GM12872 (cell line): ENCODE data around the gene NATD1.

Source experiments
- TF ChIP-seq, protein P1 (sequence below): IDR thresholded peaks from 3 replicates; pipeline ENCODE4 v1.5.1; 2011; ENCODE audit warnings: low read depth, mild to moderate bottlenecking, low read length, moderate library complexity; ENCODE audit not compliant: insufficient read depth

NATD1 gene

DNA sequence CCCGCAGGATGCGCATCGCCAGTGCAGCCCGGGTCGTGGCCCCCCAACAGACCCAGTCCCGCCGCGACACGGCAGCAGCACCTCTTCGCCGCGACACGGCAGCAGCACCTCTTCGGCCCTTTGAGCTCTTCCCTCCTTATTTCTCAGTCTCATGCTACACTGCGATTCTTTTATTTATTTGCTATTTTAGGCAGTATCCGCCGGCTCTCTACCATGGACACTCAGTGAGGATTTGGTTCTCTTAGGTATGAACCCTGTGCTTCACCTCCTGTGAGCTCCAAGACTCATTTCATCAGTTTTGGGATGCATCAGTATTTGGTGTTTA, 23.0 kb upstream of the NATD1 start:
- TF ChIP-seq, protein P1, sequence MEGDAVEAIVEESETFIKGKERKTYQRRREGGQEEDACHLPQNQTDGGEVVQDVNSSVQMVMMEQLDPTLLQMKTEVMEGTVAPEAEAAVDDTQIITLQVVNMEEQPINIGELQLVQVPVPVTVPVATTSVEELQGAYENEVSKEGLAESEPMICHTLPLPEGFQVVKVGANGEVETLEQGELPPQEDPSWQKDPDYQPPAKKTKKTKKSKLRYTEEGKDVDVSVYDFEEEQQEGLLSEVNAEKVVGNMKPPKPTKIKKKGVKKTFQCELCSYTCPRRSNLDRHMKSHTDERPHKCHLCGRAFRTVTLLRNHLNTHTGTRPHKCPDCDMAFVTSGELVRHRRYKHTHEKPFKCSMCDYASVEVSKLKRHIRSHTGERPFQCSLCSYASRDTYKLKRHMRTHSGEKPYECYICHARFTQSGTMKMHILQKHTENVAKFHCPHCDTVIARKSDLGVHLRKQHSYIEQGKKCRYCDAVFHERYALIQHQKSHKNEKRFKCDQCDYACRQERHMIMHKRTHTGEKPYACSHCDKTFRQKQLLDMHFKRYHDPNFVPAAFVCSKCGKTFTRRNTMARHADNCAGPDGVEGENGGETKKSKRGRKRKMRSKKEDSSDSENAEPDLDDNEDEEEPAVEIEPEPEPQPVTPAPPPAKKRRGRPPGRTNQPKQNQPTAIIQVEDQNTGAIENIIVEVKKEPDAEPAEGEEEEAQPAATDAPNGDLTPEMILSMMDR = no peak

DNA sequence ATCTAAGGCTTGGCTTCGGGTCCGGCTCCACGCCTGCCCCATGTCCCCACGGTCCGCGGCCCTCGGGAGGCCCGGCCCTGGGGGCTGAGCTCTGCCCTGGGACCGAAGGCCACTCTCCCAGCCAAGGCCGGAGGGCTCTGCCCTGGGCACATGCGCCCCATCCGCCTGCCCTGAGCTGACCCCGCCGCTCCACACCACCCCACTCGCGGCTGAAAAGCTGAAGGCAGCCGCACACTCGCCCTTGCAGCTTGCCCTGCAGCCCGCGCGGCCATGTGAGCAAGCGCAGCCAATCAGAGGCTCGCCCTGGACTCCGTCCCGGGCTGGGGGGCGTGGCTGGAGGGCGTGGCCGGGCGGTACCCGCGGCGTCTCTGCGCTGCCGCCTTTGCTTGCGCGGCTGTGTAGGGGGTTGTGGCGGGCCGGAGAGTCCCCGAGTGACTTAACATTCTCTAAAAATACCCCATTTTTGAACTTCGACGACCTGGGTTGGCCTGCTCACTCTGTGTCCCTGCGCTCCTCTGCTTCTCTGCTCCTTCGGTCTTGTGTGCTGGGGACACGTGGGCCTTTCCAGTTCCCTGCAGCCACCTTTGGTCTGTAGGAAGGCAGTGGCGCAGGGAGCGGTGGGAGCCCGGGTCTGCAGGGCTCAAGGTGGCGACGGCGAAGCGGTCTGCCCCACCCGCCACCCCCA, 22.5 kb upstream of the NATD1 start:
- TF ChIP-seq, protein P1 = no peak

DNA sequence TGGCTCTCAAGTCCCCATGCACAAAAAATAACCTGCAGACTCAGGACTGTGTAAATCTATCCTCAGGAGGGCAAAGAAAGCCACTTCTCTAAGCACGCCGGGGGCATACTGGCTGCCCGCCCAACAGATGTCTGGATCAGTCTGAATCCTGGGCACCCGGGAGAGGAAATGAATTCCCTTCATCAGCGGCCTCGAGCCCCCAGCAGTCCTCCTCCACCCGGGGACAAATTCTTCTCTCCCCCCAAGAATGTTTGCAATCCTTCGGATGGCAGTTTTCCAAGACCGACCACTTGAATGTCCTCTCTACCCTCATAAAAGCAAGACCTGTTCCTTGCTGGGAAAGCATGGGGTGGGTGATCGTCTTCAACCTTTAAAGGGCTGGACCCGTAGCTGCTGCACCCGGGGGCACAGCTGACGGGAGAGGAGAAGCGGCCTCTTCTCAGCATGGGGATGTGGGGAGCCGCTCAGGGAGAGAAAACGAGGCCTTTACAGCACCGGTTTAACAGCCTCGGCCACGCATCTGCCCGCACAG, 21.9 kb upstream of the NATD1 start:
- TF ChIP-seq, protein P1 = no peak

DNA sequence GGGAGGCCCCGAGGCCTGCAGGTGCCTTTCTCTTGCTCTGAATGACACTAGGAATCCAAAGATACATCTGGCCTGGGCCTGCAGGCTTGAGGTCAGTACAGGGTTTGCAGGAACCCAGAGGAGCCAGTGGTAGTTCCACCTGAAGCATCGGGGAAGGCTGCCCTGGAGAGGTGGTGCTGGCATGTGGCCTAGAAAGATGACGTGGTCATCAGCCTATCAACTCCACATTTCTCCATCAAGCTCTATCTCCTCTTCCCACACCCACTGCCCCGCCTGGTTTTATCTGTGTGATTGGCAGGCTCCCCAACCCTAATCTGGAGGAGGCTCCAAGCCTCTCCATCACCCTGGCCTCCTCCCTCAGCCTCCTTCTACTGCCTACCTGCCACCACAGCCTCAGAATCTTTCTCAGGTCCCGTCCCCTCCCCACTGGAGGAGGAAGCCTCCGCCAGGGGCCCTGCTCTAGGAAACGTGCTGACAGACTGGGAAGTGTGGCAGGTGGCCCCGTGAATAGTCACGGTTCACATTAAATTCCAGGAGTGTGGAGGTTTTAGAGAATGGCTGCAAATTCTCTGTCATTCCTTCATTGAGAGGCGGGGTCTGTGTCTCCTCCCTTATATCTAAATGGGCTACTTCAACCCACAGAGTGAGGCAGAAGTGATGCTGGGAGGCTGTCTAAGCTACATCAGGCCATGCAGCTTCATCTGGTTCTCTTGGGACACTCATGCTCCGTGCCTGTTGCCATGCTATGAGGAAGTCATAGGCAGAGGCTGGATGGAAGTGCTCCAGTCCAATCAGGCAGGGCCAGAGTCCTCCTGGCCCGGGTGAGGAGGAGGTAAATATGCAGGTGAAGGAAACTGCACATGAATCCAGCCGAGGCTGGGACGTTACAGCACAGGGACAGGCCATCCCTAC, 19.9 kb upstream of the NATD1 start:
- TF ChIP-seq, protein P1 = no peak

DNA sequence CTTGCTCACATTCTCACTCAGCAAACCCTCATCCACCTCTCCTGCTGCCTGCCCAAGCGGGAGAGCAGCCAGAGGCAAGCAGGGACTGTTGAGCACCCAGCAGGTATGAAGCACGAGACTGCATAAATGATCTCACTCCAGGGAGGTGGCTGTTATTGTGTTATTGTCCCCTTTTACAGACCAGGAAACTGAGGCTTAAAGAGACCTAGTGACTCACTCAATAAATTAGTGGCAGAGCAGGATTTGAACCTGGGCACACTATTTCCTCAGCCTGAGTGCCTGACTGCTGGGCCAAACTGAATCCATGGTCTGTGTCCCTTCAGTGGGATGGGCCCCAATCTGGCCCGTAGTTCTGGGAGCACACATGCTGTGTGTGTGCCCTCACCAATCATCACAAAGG, 19.0 kb upstream of the NATD1 start:
- TF ChIP-seq, protein P1 = no peak

DNA sequence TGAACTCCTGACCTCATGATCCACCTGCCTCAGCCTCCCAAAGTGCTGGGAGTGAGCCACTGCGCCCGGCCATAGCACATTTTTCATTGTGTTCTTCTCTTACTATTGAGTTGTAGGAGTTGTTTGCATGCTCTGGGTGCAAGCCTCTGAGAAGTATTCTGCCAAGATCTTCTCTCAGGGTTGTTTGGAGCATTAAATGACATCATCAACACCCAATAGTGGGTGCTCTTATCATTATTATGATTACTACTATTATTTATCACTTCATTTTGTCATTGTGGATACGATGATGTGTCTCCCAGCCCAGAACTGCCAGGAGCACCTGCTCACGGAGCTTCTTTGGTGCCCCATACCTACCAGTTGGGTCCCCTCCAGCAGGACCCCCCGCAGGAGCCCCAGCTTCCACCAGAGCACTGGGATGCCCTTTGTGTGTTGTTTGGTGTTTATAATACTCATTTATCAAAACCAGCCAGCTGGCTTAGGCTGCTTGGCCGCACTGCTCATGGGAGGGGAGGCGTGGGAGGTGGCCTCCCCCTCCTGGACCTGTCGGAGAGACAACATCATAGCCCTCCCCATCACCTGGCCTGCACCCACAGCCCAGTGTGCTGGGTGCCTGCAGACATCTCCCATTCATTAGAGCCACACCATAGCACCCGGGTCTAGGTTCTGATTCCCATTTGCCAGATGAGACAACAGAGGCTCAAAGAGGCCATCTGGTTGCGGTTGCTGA, 18.4 kb upstream of the NATD1 start:
- TF ChIP-seq, protein P1 = no peak

DNA sequence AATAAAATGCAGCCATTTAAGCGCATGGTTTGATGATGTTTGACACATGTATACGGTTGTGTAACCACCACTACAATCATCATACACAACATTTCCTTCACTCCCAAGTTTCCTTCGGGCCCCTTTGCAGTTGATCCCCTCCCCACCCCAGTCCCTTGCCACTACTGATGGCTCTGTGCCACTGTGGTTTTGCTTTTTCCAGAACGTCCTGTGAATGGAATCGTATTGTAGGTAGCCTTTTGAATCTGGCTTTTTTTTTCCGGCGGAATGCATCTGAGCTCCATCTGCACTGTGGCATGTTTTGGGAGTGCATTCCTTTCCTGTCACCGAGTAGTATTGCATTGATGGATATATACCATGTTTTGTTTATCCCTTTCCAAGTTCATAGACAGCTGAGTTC, 16.2 kb upstream of the NATD1 start:
- TF ChIP-seq, protein P1 = no peak
